ENCODE data around the gene PBX2.

Gene PBX2

GRCh38 chr6:32226434-32226833 is 36.4 kb upstream of the PBX2 start:
- TF ChIP-seq EZH2 (IDR thresholded peaks at IDR 0.05; ENCODE audit: borderline replicate concordance, low read length), result no peak
- no peak for TF ChIP-seq CTCF (IDR thresholded peaks at IDR 0.05; ENCODE audit: low read length)
- H3K9me2 ChIP-seq (ENCODE audit: low read depth, low read length), result no peaks in the 10 kb centered on the region

GRCh38 chr6:32224696-32225095 is 34.7 kb upstream of the PBX2 start:
- Histone ChIP-seq H3K9ac (ENCODE audit: low read length) (no peak overlapping the region), H3K9me3 (ENCODE audit: low read length) (no peaks in the 10 kb centered on the region), H3K4me3 (ENCODE audit: low read depth, low read length, poor library complexity, severe bottlenecking) (no peak overlapping the region), H3K4me1 (ENCODE audit: insufficient read depth, low read length, severe bottlenecking) (no peaks in the 10 kb centered on the region), H3F3A (ENCODE audit: insufficient read depth, low read length) (no peaks in the 10 kb centered on the region), H3K36me3 (ENCODE audit: insufficient read depth, low read length) (no peaks in the 10 kb centered on the region), H2AFZ (ENCODE audit: low read length) (no peak overlapping the region), H4K20me1 (ENCODE audit: insufficient read depth, low read length) (no peaks in the 10 kb centered on the region), H3K79me2 (ENCODE audit: insufficient read depth, low read length) (no peaks in the 10 kb centered on the region), H3K27me3 (ENCODE audit: insufficient read depth, low read length) (no peaks in the 10 kb centered on the region; the same call in 1 of the 2 replicates), H3K9me2 (ENCODE audit: low read depth, low read length) (no peaks in the 10 kb centered on the region), H3K4me2 (ENCODE audit: low read length) (no peak overlapping the region), H3K27ac (ENCODE audit: low read depth, low read length, poor library complexity, severe bottlenecking) (no peak overlapping the region)
- TF ChIP-seq CTCF (IDR thresholded peaks at IDR 0.05; ENCODE audit: low read length) (no peak), EZH2 (IDR thresholded peaks at IDR 0.05; ENCODE audit: borderline replicate concordance, low read length) (no peak)

More at GRCh38 chr6:32226434-32226833, 36.4 kb upstream of the PBX2 start:
- Histone ChIP-seq H2AFZ (ENCODE audit: low read length) (no peak overlapping the region), H3K9me3 (ENCODE audit: low read length) (no peaks in the 10 kb centered on the region), H3K4me2 (ENCODE audit: low read length) (no peak overlapping the region), H3K79me2 (ENCODE audit: insufficient read depth, low read length) (no peaks in the 10 kb centered on the region), H3K4me3 (ENCODE audit: low read depth, low read length, poor library complexity, severe bottlenecking) (no peak overlapping the region), H3K27ac (ENCODE audit: low read depth, low read length, poor library complexity, severe bottlenecking) (no peak overlapping the region), H4K20me1 (ENCODE audit: insufficient read depth, low read length) (no peaks in the 10 kb centered on the region), H3K27me3 (ENCODE audit: insufficient read depth, low read length) (no peaks in the 10 kb centered on the region; the same call in 1 of the 2 replicates), H3F3A (ENCODE audit: insufficient read depth, low read length) (no peaks in the 10 kb centered on the region), H3K9ac (ENCODE audit: low read length) (no peak overlapping the region), H3K36me3 (ENCODE audit: insufficient read depth, low read length) (no peaks in the 10 kb centered on the region), H3K4me1 (ENCODE audit: insufficient read depth, low read length, severe bottlenecking) (no peaks in the 10 kb centered on the region)

- no peaks in the 10 kb centered on the region for H3K79me2 ChIP-seq (ENCODE audit: insufficient read depth, low read length)
Measured at GRCh38 chr6:32223258-32224235, 33.5 kb upstream of the PBX2 start, which contains the start of gene NOTCH4. TSS of gene NOTCH4 (minus strand) at chr6:32224067. CDS start at chr6:32223928, 139 bp downstream.

More at GRCh38 chr6:32223258-32224235, 33.5 kb upstream of the PBX2 start, which contains the start of gene NOTCH4:
- no peaks in the 10 kb centered on the region for H3K9me2 ChIP-seq (ENCODE audit: low read depth, low read length)
- H3K4me1 ChIP-seq (ENCODE audit: insufficient read depth, low read length, severe bottlenecking), result no peaks in the 10 kb centered on the region
- TF ChIP-seq CTCF (IDR thresholded peaks at IDR 0.05; ENCODE audit: low read length) (no peak), EZH2 (IDR thresholded peaks at IDR 0.05; ENCODE audit: borderline replicate concordance, low read length) (no peak)
- no peaks in the 10 kb centered on the region for H3K9me3 ChIP-seq (ENCODE audit: low read length)
- H3K27me3 ChIP-seq (ENCODE audit: insufficient read depth, low read length), result no peaks in the 10 kb centered on the region; the same call in 1 of the 2 replicates
- no peak within 1 kb of the TSS for H3K9ac ChIP-seq (ENCODE audit: low read length)
- H3K36me3 ChIP-seq (ENCODE audit: insufficient read depth, low read length), result no peaks in the 10 kb centered on the region
- H3K4me2 ChIP-seq (ENCODE audit: low read length), result no peak within 1 kb of the TSS
- H3K27ac ChIP-seq (ENCODE audit: low read depth, low read length, poor library complexity, severe bottlenecking), result no peak within 1 kb of the TSS
- H2AFZ ChIP-seq (ENCODE audit: low read length), result no peak within 1 kb of the TSS
- no peak within 1 kb of the TSS for H3K4me3 ChIP-seq (ENCODE audit: low read depth, low read length, poor library complexity, severe bottlenecking)
- H3F3A ChIP-seq (ENCODE audit: insufficient read depth, low read length), result no peaks in the 10 kb centered on the region
- no peaks in the 10 kb centered on the region for H4K20me1 ChIP-seq (ENCODE audit: insufficient read depth, low read length)

All from OCI-LY1 (cell line).